Mesenchymal stem cell (in vitro differentiated cells and primary cell): ENCODE data around the gene SERPINB3.

Source experiments
- DNase-seq: peaks from one replicate; pipeline ENCODE4 v3.0.0-alpha.2; 2013
- H2AFZ ChIP-seq: one replicate; pipeline ENCODE4 v1.6.1; 2013; ENCODE audit warnings: low read depth, mild to moderate bottlenecking, control low read depth, inconsistent platforms, low read length, moderate library complexity
- H2AK5ac ChIP-seq: 2 replicates; pipeline ENCODE4 v1.6.1; 2013; ENCODE audit warnings: low read length, moderate library complexity, mild to moderate bottlenecking, inconsistent platforms; ENCODE audit not compliant: severe bottlenecking
- H2BK120ac ChIP-seq: one replicate; pipeline ENCODE4 v1.6.1; 2013; ENCODE audit warnings: low read depth, mild to moderate bottlenecking, inconsistent platforms, low read length, moderate library complexity
- H2BK12ac ChIP-seq, 2 experiments: one replicate each; pipeline ENCODE4 v1.6.1; 2013; ENCODE audit warnings: inconsistent platforms in 2 of 2, low read length in 2 of 2, mild to moderate bottlenecking in 2 of 2, moderate library complexity in 2 of 2, control low read depth in 1 of 2
- H2BK15ac ChIP-seq: one replicate; pipeline ENCODE4 v1.6.1; 2013; ENCODE audit warnings: mild to moderate bottlenecking, low read depth, inconsistent platforms; ENCODE audit not compliant: poor library complexity, severe bottlenecking
- H2BK5ac ChIP-seq: 2 replicates; pipeline ENCODE4 v1.6.1; 2013; ENCODE audit warnings: low read depth, mild to moderate bottlenecking, low read length, control low read depth, inconsistent platforms; ENCODE audit not compliant: poor library complexity, severe bottlenecking
- H3K14ac ChIP-seq, 2 experiments: one replicate each; pipeline ENCODE4 v1.6.1; 2013; ENCODE audit warnings: inconsistent platforms in 2 of 2, low read length in 2 of 2, control low read depth in 1 of 2, mild to moderate bottlenecking in 1 of 2, moderate library complexity in 1 of 2
- H3K18ac ChIP-seq, 2 experiments: one replicate each; pipeline ENCODE4 v1.6.1; 2013; ENCODE audit warnings: inconsistent platforms in 2 of 2, low read length in 2 of 2, control low read depth in 1 of 2, low read depth in 1 of 2, mild to moderate bottlenecking in 1 of 2
- H3K23ac ChIP-seq, 2 experiments: one replicate each; pipeline ENCODE4 v1.6.1; 2013; ENCODE audit warnings: inconsistent platforms in 2 of 2, low read length in 2 of 2, mild to moderate bottlenecking in 2 of 2, moderate library complexity in 2 of 2, control low read depth in 1 of 2
- H3K27ac ChIP-seq: 2 replicates; pipeline ENCODE4 v1.5.1; 2013; ENCODE audit warnings: mild to moderate bottlenecking, moderate library complexity, low read length, control low read depth, inconsistent platforms; ENCODE audit not compliant: poor library complexity, severe bottlenecking
- H3K27me3 ChIP-seq, 2 experiments: 2 replicates each; pipeline versions ENCODE4 v1.6.1 to v1.7.0; 2013; ENCODE audit warnings: low read length in 2 of 2, mild to moderate bottlenecking in 2 of 2, moderate library complexity in 2 of 2, control low read depth in 1 of 2, inconsistent platforms in 1 of 2; ENCODE audit not compliant: control insufficient read depth in 1 of 2, insufficient read depth in 1 of 2
- H3K36me3 ChIP-seq, 2 experiments: 2 replicates each; pipeline versions ENCODE4 v1.6.1 to v1.7.0; 2013; ENCODE audit warnings: low read length in 2 of 2, control low read depth in 1 of 2, inconsistent platforms in 1 of 2, low read depth in 1 of 2, mild to moderate bottlenecking in 1 of 2; ENCODE audit not compliant: insufficient read depth in 2 of 2, control insufficient read depth in 1 of 2
- H3K4ac ChIP-seq, 2 experiments: one replicate each; pipeline ENCODE4 v1.6.1; 2013; ENCODE audit warnings: inconsistent platforms in 2 of 2, low read length in 2 of 2, mild to moderate bottlenecking in 2 of 2, moderate library complexity in 2 of 2, control low read depth in 1 of 2, low read depth in 1 of 2
- H3K4me1 ChIP-seq: 2 replicates; pipeline ENCODE4 v1.6.1; 2013; ENCODE audit warnings: low read depth, low read length, control low read depth; ENCODE audit not compliant: control insufficient read depth, insufficient read depth
- H3K4me2 ChIP-seq: 2 replicates; pipeline ENCODE4 v1.6.1; 2013; ENCODE audit warnings: low read length, mild to moderate bottlenecking, inconsistent platforms; ENCODE audit not compliant: poor library complexity, severe bottlenecking
- H3K4me3 ChIP-seq, 2 experiments: 2 replicates each; pipeline versions ENCODE4 v1.5.1 to v1.7.0; 2013; ENCODE audit warnings: low read length in 2 of 2, mild to moderate bottlenecking in 2 of 2, control low read depth in 1 of 2, low read depth in 1 of 2; ENCODE audit not compliant: insufficient read depth in 1 of 2
- H3K79me1 ChIP-seq: replicated peaks from 2 replicates; pipeline ENCODE4 v1.6.1; 2013; ENCODE audit warnings: mild to moderate bottlenecking, control low read depth, low read length, inconsistent platforms; ENCODE audit not compliant: poor library complexity, severe bottlenecking
- H3K9ac ChIP-seq: 2 replicates; pipeline ENCODE4 v1.7.0; 2013; ENCODE audit warnings: mild to moderate bottlenecking, low read length, moderate library complexity
- H3K9me3 ChIP-seq: 2 replicates; pipeline ENCODE4 v1.7.0; 2013; ENCODE audit warnings: mild to moderate bottlenecking, low read length; ENCODE audit not compliant: control insufficient read depth
- H4K8ac ChIP-seq: one replicate; pipeline ENCODE4 v1.6.1; 2013; ENCODE audit warnings: inconsistent platforms, mild to moderate bottlenecking, low read length, moderate library complexity
- H4K91ac ChIP-seq: one replicate; pipeline ENCODE4 v1.6.1; 2013; ENCODE audit warnings: mild to moderate bottlenecking, low read length, inconsistent platforms
- WGBS: methylation state at CpG from one replicate; pipeline ENCODE4 v1.1.7; 2013; ENCODE audit warnings: mixed read lengths; 5-methylcytosine and 5-hydroxymethylcytosine counted together

Gene SERPINB3

GRCh38 chr18:63702660-63703059 lies 41.0 kb upstream of the SERPINB3 start, which contains the start of gene SERPINB11:
Gene SERPINB11, plus strand, starts transcription at chr18:63702960. Its CDS starts 7,234 bp downstream, at chr18:63710194.
- no peaks in the 10 kb centered on the region for H3K36me3 ChIP-seq
- H3K4ac ChIP-seq: no peak within 1 kb of the TSS
- H3K4me3 ChIP-seq: no peak within 1 kb of the TSS
- H3K9ac ChIP-seq: no peak within 1 kb of the TSS
- 86% methylated on average over 2 of the region's 2 CpGs for WGBS
- no peak within 1 kb of the TSS for H2BK120ac ChIP-seq
- H3K79me1 ChIP-seq: no peaks in the 10 kb centered on the region
- H3K23ac ChIP-seq: no peak within 1 kb of the TSS
- no peak within 1 kb of the TSS for H3K4me2 ChIP-seq
- no peaks in the 10 kb centered on the region for H3K4me1 ChIP-seq
- DNase-seq: no peak
- no peak within 1 kb of the TSS for H2BK5ac ChIP-seq
- no peak within 1 kb of the TSS for H3K27ac ChIP-seq
- no peak within 1 kb of the TSS for H4K91ac ChIP-seq
- no peaks in the 10 kb centered on the region for H3K27me3 ChIP-seq
- no peak within 1 kb of the TSS for H4K8ac ChIP-seq
- no peak within 1 kb of the TSS for H2BK15ac ChIP-seq
- H3K18ac ChIP-seq: no peak within 1 kb of the TSS
- H2BK12ac ChIP-seq: no peak within 1 kb of the TSS
- H3K9me3 ChIP-seq: no peaks in the 10 kb centered on the region
- H3K14ac ChIP-seq: no peak within 1 kb of the TSS
- no peak within 1 kb of the TSS for H2AFZ ChIP-seq
- no peak within 1 kb of the TSS for H2AK5ac ChIP-seq

GRCh38 chr18:63701952-63702351 lies 40.3 kb upstream of the SERPINB3 start:
- no peak overlapping the region for H3K4ac ChIP-seq
- WGBS: 86% methylated on average over 5 of the region's 5 CpGs

GRCh38 chr18:63700501-63700900 lies 38.8 kb upstream of the SERPINB3 start:
- Histone ChIP-seq H2AFZ (no peak overlapping the region), H4K8ac (no peak overlapping the region), H3K4me3 (no peak overlapping the region), H3K79me1 (no peaks in the 10 kb centered on the region), H3K27ac (no peak overlapping the region), H4K91ac (no peak overlapping the region), H2BK15ac (no peak overlapping the region), H3K18ac (no peak overlapping the region), H3K4me2 (no peak overlapping the region), H3K4me1 (no peaks in the 10 kb centered on the region), H2AK5ac (no peak overlapping the region), H3K9ac (no peak overlapping the region), H2BK120ac (no peak overlapping the region), H3K27me3 (no peaks in the 10 kb centered on the region), H3K36me3 (no peaks in the 10 kb centered on the region), H3K4ac (no peak overlapping the region), H2BK5ac (no peak overlapping the region), H3K23ac (no peak overlapping the region), H3K14ac (no peak overlapping the region), H3K9me3 (no peaks in the 10 kb centered on the region), H2BK12ac (no peak overlapping the region)
- no peak for DNase-seq
- 74% methylated on average over 3 of the region's 3 CpGs for WGBS

More at GRCh38 chr18:63701952-63702351, 40.3 kb upstream of the SERPINB3 start:
- Histone ChIP-seq H3K27ac (no peak overlapping the region), H4K8ac (no peak overlapping the region), H2BK15ac (no peak overlapping the region), H3K27me3 (no peaks in the 10 kb centered on the region), H3K9me3 (no peaks in the 10 kb centered on the region), H2AFZ (no peak overlapping the region), H4K91ac (no peak overlapping the region), H3K4me1 (no peaks in the 10 kb centered on the region), H3K9ac (no peak overlapping the region), H2AK5ac (no peak overlapping the region), H2BK5ac (no peak overlapping the region), H3K18ac (no peak overlapping the region), H2BK12ac (no peak overlapping the region), H3K4me2 (no peak overlapping the region), H3K23ac (no peak overlapping the region), H2BK120ac (no peak overlapping the region), H3K36me3 (no peaks in the 10 kb centered on the region), H3K14ac (no peak overlapping the region), H3K4me3 (no peak overlapping the region), H3K79me1 (no peaks in the 10 kb centered on the region)
- no peak for DNase-seq

GRCh38 chr18:63697097-63697660 lies 35.5 kb upstream of the SERPINB3 start:
- 56% methylated on average over 2 of the region's 3 CpGs for WGBS
- no peaks in the 10 kb centered on the region for H3K79me1 ChIP-seq
- H3K27me3 ChIP-seq: no peaks in the 10 kb centered on the region
- no peak overlapping the region for H3K14ac ChIP-seq
- no peak overlapping the region for H3K4me2 ChIP-seq
- H3K9me3 ChIP-seq: peaks cover 3% of the 10 kb centered on the region
- no peaks in the 10 kb centered on the region for H3K36me3 ChIP-seq
- H2AFZ ChIP-seq: no peak overlapping the region
- no peak overlapping the region for H3K9ac ChIP-seq
- H4K8ac ChIP-seq: no peak overlapping the region
- no peak overlapping the region for H2BK5ac ChIP-seq
- peak; percentile 12 for DNase-seq
- H3K4me1 ChIP-seq: no peaks in the 10 kb centered on the region
- H2BK15ac ChIP-seq: no peak overlapping the region
- no peak overlapping the region for H2BK12ac ChIP-seq
- H2BK120ac ChIP-seq: no peak overlapping the region
- H3K18ac ChIP-seq: no peak overlapping the region
- H3K4me3 ChIP-seq: no peak overlapping the region
- H3K23ac ChIP-seq: no peak overlapping the region
- no peak overlapping the region for H3K27ac ChIP-seq
- H2AK5ac ChIP-seq: no peak overlapping the region
- H4K91ac ChIP-seq: no peak overlapping the region
- H3K4ac ChIP-seq: no peak overlapping the region
